Measurements from ENCODE around the gene CD52. TPM values are rescaled to one million over a fixed set of nuclear protein-coding genes. Genes with fewer than 3 reads are reported as not detected.
"Not testable (repeated sequence)": the region's sequence is repeated elsewhere in the genome, so short reads cannot be mapped to it uniquely, and the experiment has no call there.

The CD52 gene
- polyA plus RNA-seq, 3 donors: 3.3 to 6.7 (median 4.7) TPM

DNA sequence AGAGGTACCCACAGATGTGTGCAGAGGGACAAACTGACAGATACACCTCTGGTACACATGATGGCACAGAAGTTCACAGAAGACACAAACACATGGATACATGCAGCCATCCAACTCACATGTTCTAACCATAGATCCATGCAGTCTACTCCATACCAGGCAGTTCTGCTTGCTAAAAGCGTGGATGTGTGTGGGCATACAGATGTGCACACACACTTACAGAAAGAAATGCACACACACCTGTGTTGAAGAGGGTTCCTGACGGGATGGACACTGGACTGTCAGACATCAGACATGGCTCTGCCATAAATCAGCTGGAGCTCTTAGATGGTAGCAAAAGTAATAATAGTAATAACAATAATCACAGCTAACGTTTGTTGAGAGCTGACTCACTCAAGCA is 6.8 kb downstream of the CD52 start:
- DNase-seq: no peak

DNA sequence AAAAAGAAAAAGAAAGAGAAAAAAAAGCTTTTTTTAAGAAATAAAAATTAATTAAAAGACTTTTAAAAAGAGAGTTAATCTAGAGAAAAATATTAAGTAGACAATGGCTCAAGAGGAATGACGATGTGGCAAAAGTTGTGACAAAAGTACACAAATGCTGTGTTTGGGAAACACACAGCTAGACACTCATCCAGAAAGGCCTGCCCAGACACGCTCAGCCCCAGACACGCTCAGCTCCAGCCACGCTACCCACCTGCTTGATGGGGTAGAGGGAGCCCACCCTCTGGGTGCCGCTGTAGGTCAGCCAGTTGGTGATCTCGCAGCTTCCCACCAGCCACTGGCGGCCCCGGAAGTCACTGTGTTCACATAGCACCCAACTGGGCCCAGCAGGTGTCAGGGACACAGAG is 10.2 kb downstream of the CD52 start:
- no peak for DNase-seq

DNA sequence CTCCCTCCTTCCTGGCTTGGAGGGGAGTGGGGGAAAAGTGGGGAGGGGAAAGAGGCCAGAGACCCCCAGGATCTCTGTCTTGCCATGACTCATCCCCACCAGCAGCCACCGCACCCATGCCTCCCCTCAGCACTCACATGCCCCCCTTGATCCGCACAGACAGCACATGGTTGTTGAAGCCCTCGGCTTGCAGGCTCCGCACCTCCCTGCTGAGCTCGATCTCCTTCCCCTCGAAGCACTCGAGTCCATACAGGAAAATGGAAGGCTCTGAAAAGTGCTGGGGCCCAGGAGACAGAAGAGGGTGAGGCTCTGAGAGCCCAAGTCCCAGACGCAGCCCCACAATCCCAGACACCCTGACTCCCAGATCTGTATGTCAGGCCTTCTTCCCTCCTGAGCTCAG is 10.8 kb downstream of the CD52 start:
- no peak for DNase-seq

GRCh38 chr1:26329380-26329779 is 11.6 kb downstream of the CD52 start:
- not testable (repeated sequence) for DNase-seq

DNA sequence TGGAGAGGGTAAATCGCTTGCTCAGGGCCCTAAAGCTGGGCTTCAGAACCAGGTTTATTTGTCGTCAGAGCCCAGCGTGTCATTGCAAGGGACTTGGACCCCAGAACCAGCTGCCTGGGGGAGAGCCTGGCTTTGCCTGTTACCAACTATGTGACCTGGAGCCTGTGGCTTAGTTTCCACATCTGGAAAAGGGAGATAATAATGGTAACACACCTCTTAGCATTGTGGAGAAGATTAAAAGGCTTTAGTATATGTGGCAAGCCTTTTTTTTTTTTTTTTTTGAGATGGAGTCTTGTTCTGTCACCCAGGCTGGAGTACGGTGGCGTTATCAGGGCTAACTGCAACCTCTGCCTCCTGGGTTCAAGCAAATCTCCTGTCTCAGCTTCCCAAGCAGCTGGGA is 12.5 kb downstream of the CD52 start:
- DNase-seq: no peak

- DNase-seq: not testable (repeated sequence)
These were observed 15.6 kb downstream of the CD52 start for GRCh38 chr1:26333312-26333711.

- no peak for DNase-seq
These were observed 18.2 kb downstream of the CD52 start for GRCh38 chr1:26335774-26336476.

DNA sequence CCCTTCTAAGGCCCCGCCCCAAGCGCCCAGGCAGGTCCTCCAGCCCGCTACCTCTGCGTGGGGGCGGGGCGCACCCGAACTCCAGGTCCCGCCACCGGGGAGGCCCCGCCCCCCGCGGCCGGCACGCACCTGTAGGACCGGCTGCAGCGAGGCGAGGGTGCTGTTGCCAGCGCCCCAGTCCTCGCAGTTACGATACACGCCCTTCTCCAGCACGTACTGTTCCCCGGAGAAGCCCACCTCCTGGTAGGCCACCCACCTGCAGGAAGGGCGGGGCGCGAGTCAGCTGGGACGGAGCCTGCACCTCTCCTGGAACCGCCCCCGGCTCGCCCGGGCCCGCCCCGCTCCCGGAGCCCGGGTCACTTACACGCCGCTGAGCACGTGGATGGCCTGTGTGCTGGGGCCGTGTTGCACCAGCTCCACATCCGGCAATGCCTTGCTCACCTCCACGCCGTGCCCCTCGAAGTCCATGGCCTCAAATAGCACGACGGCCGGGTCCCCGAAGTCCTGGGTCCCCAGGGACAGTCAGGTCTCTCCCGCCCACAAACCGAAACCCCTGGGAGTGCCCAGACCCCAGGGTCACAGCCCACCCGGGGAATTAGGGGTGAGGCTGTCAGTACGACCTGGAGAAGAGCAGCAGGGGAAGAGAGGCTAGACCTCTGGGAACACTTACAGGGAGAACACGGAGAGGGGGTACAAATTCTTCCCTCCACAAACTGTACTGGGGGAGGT is 18.9 kb downstream of the CD52 start:
- peak; percentile 60 for DNase-seq

GRCh38 chr1:26337206-26337535 is 19.4 kb downstream of the CD52 start:
- DNase-seq: no peak

- DNase-seq: no peak
These were observed 19.9 kb downstream of the CD52 start for GRCh38 chr1:26337625-26338024.

DNA sequence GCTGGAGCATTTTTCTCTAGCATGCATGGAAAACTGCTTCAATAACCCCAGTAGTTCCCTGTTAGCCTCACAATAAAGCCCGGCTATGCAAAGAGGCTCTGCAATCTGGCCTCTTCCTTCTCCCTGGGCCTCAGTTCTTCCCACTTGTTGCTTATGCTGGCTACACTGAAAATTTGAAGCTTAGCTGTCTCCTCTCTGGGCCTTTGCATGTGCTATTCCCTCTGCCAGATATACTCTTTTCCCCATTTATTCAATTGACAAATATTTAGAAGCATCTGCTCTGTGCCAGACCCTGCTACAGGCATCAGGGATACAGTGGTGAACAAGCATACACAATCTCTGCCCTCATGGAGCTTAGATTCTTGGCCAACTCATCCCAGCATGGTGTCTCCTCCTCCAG is 20.9 kb downstream of the CD52 start:
- no peak for DNase-seq

DNA sequence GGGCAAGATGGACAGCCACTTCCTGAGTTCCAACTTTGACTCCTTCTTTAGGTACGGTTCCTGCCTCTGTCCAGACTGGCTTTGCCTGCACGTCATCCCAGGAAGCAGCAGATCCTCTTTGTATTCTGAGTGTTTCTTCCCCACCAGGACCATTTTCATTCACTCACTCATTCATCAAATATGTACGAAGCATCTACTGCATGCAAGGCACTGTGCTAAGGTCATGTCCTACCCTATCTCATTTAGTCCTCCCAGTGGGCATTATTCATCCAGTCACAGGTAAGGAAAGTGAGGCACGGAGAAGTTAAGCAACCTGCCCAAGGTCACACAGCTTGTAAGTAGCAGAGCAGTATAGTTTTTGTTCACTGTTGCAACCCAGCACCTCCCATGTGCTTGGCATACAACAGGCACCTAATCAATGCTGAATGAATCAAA is 22.3 kb downstream of the CD52 start:
- DNase-seq: no peak

DNA sequence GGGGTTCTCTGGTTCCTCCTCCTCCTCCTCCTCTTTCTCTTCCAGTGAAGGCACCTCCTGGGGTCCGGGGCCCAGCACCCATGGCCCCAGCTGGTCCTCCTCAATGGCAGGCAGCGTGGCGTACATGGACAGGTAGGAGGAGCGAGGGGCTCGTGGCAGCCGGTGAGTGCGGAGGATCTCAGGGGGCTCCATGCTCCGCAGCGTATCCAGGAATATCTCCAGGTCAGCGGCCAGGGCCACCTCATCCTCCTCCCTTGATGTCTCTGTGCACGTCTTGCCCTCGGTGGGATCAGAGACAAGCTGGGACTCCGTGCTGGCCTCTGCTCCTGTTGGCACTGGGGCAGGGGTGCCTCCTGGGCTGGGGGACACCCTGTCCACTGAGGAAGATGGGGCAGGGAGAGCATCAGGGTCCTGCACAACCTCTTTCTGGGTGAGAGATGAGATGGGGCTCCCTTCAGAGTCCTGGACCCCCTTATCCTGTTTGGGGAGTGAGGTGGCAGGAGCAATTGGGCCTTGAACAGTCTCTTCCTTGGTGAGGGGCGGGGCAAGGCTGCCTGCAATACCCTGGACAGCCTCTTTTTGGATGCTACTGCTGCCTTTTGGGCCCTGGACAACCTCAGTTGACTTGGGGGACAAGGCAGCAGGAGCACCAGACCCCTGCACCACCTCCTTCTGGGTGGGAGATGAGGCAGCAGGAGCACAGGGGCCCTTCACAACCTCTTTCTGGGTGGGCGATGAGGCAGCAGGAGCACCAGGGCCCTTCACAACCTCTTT is 26.6 kb downstream of the CD52 start:
- no peak for DNase-seq

GRCh38 chr1:26345718-26346117 is 28.0 kb downstream of the CD52 start:
- no peak for DNase-seq

GRCh38 chr1:26346274-26347033 is 28.7 kb downstream of the CD52 start:
- DNase-seq: no peak

GRCh38 chr1:26349188-26349876 is 31.6 kb downstream of the CD52 start:
- no peak for DNase-seq

DNA sequence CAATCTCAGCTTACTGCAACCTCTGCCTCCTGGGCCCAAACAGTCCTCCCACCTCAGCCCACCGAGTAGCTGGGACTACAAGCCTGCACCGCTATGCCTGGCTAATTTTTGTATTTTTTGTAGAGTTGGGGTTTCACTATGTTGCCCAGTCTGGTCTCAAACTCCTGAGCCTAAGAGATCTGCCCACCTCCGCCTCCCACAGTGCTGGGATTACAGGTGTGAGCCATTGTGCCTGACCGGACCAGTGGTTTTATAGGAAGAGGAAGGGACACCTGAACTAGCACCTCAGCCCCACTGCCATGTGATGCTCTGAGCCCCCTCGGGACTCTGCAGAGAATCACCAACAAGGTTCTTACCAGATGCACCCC is 32.1 kb downstream of the CD52 start:
- no peak for DNase-seq

DNA sequence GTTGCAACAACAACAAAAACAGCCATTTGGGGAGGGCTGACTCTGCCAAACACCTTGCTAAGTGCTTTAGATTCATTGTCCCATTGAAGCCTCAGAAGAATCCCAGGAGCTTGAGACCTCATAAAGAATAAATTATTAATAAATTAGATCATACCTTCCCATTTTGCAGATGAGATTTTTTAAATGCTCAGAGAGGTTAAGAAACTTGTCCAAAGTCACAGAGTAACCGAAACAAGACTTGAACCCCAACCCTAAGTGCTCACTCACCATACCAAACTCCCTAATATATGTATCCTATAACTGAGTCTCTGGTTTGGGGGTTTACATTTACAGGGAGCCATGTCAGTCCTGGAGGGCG is 32.6 kb downstream of the CD52 start:
- DNase-seq: no peak

GRCh38 chr1:26350701-26351589 is 33.2 kb downstream of the CD52 start:
- no peak for DNase-seq

DNA sequence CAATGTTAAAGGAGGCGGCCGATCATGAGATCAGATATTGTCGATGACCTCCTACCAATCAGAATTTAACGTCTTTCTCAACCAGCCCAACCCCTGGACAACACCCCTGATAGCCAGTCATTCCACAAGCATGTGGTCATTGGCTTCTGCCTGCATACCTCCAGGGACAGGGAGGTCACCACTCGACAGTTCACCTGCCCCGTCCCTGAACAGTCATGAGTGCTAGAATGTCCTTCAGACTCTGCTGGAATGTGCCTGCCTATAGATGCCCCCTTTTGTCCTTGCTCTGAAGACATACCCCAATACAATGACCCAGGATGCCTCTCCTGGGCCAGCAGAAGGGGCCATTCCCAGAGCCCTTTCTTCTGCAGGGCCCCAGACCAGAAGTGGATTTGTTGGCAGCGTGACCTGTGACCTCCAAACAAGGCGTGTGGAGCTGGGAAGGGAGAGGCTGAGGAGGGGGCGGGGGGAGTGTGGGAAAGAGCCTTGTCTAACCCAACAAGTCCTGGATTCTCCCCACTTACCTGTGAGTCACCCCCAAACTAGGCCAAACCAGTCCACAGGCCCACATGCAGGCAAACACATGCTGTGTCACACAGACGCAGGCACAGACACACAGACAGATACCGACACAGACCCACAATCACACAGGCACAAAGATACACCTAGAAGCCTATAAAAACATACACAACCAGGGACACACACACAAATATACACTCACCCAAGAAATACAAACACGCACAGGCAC is 34.0 kb downstream of the CD52 start:
- no peak for DNase-seq
